HepG2 (cell line): Measurements from ENCODE around the gene PPOX. TPM values are rescaled to one million over a fixed set of nuclear protein-coding genes. Genes with fewer than 3 reads are reported as not detected.

ENCODE experiments used
- ARID3A ChIP-seq: IDR thresholded peaks from 2 replicates; pipeline ENCODE4 v1.6.1; 2012; ENCODE audit warnings: low read depth, low read length, improper control_type of control experiment
- BATF2 ChIP-seq: sonication (generic); formaldehyde crosslinking; IDR thresholded peaks from 2 replicates; pipeline ENCODE4 v1.8.0; 2022; ENCODE audit warnings: mild to moderate bottlenecking, missing genetic modification reagents, moderate library complexity
- DBP ChIP-seq: sonication (generic); formaldehyde crosslinking; IDR thresholded peaks from 2 replicates; pipeline ENCODE4 v1.4.0; 2020; ENCODE audit warnings: missing genetic modification reagents; ENCODE audit errors: not compliant biosample characterization
- KAT7 ChIP-seq: IDR thresholded peaks from 2 replicates; pipeline ENCODE4 v1.6.1; 2018; ENCODE audit warnings: borderline replicate concordance, missing compliant biosample characterization
- MIXL1 ChIP-seq: IDR thresholded peaks from 2 replicates; pipeline ENCODE4 v1.6.1; 2016
- NFE2L2 ChIP-seq: fragments of 150-350 bp; IDR thresholded peaks from 2 replicates; pipeline ENCODE4 v1.6.1; 2014; ENCODE audit warnings: low read length
- POLR2AphosphoS5 ChIP-seq: IDR thresholded peaks from 2 replicates; pipeline ENCODE4 v1.6.1; 2012; ENCODE audit warnings: low read depth, low read length
- SOX13 ChIP-seq, 3 experiments: fragments of 450-650 bp in 1 of 3; sonication (generic) in 1 of 3; formaldehyde crosslinking in 1 of 3; IDR thresholded peaks in 2 of 3; conservative IDR thresholded peaks in 1 of 3; 2 replicates each; pipeline versions ENCODE4 v1.5.0 to v1.6.1; 2016 to 2020; ENCODE audit warnings: antibody characterized with exemption in 1 of 3, mild to moderate bottlenecking in 1 of 3, missing compliant biosample characterization in 1 of 3, missing genetic modification reagents in 1 of 3, moderate library complexity in 1 of 3
- YEATS4 ChIP-seq: sonication (generic); formaldehyde crosslinking; IDR thresholded peaks from 2 replicates; pipeline ENCODE4 v1.4.0; 2020; ENCODE audit warnings: missing genetic modification reagents, borderline replicate concordance
- ZBTB10 ChIP-seq: sonication (generic); formaldehyde crosslinking; IDR thresholded peaks from 2 replicates; pipeline ENCODE4 v1.4.0; 2020; ENCODE audit warnings: missing genetic modification reagents, borderline replicate concordance
- ZBTB34 ChIP-seq: sonication (generic); formaldehyde crosslinking; IDR thresholded peaks from 2 replicates; pipeline ENCODE4 v1.8.0; 2022; ENCODE audit warnings: mild to moderate bottlenecking, missing genetic modification reagents
- ZNF124 ChIP-seq: sonication (generic); formaldehyde crosslinking; IDR thresholded peaks from 2 replicates; pipeline ENCODE4 v1.4.0; 2020; ENCODE audit warnings: missing genetic modification reagents
- ZNF281 ChIP-seq: sonication (generic); formaldehyde crosslinking; IDR thresholded peaks from 2 replicates; pipeline ENCODE4 v1.4.0; 2020; ENCODE audit warnings: missing genetic modification reagents, borderline replicate concordance
- ZNF430 ChIP-seq: sonication (generic); formaldehyde crosslinking; IDR thresholded peaks from 2 replicates; pipeline ENCODE4 v1.9.0; 2021; ENCODE audit warnings: mild to moderate bottlenecking, missing genetic modification reagents
- ZNF614 ChIP-seq: IDR thresholded peaks from 2 replicates; pipeline ENCODE4 v1.6.1; 2018; ENCODE audit warnings: missing biosample characterization, missing genetic modification reagents, inconsistent platforms, borderline replicate concordance
- ZNF670 ChIP-seq: sonication (generic); formaldehyde crosslinking; IDR thresholded peaks from 2 replicates; pipeline ENCODE4 v1.8.0; 2022; ENCODE audit warnings: mild to moderate bottlenecking, missing genetic modification reagents, borderline replicate concordance
- ZNF883 ChIP-seq: sonication (generic); formaldehyde crosslinking; IDR thresholded peaks from 2 replicates; pipeline ENCODE4 v1.5.1; 2020; ENCODE audit warnings: mild to moderate bottlenecking, missing genetic modification reagents; ENCODE audit errors: not compliant biosample characterization
- polyA plus RNA-seq, 8 experiments: library from polyadenylated mRNA; depleted of rRNA in 3 of 8; stranded (reverse) in 7 of 8; unstranded in 1 of 8; fragments of >200 nt; fragmentation: Illumina TruSeq in 4 of 8; extraction: Trizol in 4 of 8; gene quantifications; 2 replicates each; pipeline versions ENCODE4 v1.2.1 to v1.2.3, GENCODE V29; 2011 to 2016; ENCODE audit warnings: low read depth in 4 of 8, missing spikeins in 1 of 8, mixed read lengths in 1 of 8; ENCODE audit not compliant: insufficient read depth in 1 of 8
- total RNA-seq, 5 experiments: library from RNA; depleted of rRNA; stranded (reverse); fragments of >200 nt; fragmentation: Illumina TruSeq; extraction: Trizol; gene quantifications; 2 replicates each; pipeline ENCODE4 v1.2.3, GENCODE V29; 2016; ENCODE audit warnings: low read depth in 1 of 5

Gene PPOX
- total and polyA plus RNA-seq, 2 of the 13 experiments (the other 11 are each of a cell fraction or from before 2014, with no cell fraction given): 15.5 to 27.7 TPM

GRCh38 chr1:161165742-161166668 is at the start of gene PPOX (continued):
- no peak for TF ChIP-seq SOX13 (IDR thresholded peaks at IDR 0.05)
- no peak; a peak in 1 of 4 replicates for TF ChIP-seq SOX13 (CRISPR knock-in tag; conservative IDR thresholded peaks at IDR 0.05 in 1 of 2, IDR thresholded peaks at IDR 0.05 in 1 of 2)
- TF ChIP-seq ZNF281: peak; percentile 21; the same call in 1 of the 2 replicates
- TF ChIP-seq NFE2L2: no peak
- TF ChIP-seq ARID3A: no peak
- TF ChIP-seq YEATS4 (CRISPR knock-in tag): peak; percentile 84
- no peak for TF ChIP-seq DBP (CRISPR knock-in tag)
- no peak for TF ChIP-seq BATF2 (CRISPR knock-in tag)
- no peak for TF ChIP-seq MIXL1 (CRISPR knock-in tag)
- no peak for TF ChIP-seq ZBTB34 (CRISPR knock-in tag)
- no peak for TF ChIP-seq ZNF124 (CRISPR knock-in tag)
- peak; percentile 33 for TF ChIP-seq POLR2AphosphoS5
- TF ChIP-seq ZNF883 (CRISPR knock-in tag): no peak
- no peak for TF ChIP-seq KAT7 (CRISPR knock-in tag)
- peak; percentile 65; the same call in 1 of the 2 replicates for TF ChIP-seq ZNF670 (CRISPR knock-in tag)
- no peak for TF ChIP-seq ZBTB10
- TF ChIP-seq ZNF614: no peak
- TF ChIP-seq ZNF430 (CRISPR knock-in tag): peak; percentile 48; the same call in 1 of the 2 replicates
